ENCODE data around the gene ORAI3. TPM values are rescaled to one million over a fixed set of nuclear protein-coding genes. Genes with fewer than 3 reads are reported as not detected.

The ORAI3 gene
- total RNA-seq, 3 donors from 2014 or later = 20.0 to 40.5 (median 25.9) TPM

- intact Hi-C loops (cut with DNase I; ENCODE audit: low total_unique reads) = no loop called here
- Histone ChIP-seq H3K4me3 (no peak overlapping the region), H3K9me3 (no peaks in the 10 kb centered on the region), H3K27me3 (no peaks in the 10 kb centered on the region), H3K36me3 (no peaks in the 10 kb centered on the region), H3K27ac (no peak overlapping the region), H3K4me1 (peaks cover 0 to 7% of the 10 kb centered on the region in 2 donors)
- no peak for DNase-seq (ENCODE audit: low spot score in 2 of 2)
- TF ChIP-seq CTCF (IDR thresholded peaks at IDR 0.05) (no peak), POLR2A (IDR thresholded peaks at IDR 0.05) (no peak), POLR2AphosphoS5 (IDR thresholded peaks at IDR 0.05) (no peak)
These were observed 52.0 kb downstream of the ORAI3 start for GRCh38 chr16:31000671-31001382.

GRCh38 chr16:31001507-31002249 lies 52.8 kb downstream of the ORAI3 start:
- Histone ChIP-seq H3K27me3 (no peaks in the 10 kb centered on the region), H3K36me3 (no peaks in the 10 kb centered on the region), H3K4me1 (peaks cover 0 to 1% of the 10 kb centered on the region in 2 donors), H3K9me3 (no peaks in the 10 kb centered on the region), H3K4me3 (peak overlapping the region in 2 of 3 donors; percentile 7 to 16), H3K27ac (peak overlapping the region in 1 of 2 donors; percentile 6)
- no peak for DNase-seq (ENCODE audit: low spot score in 2 of 2)
- no peak for TF ChIP-seq POLR2A (IDR thresholded peaks at IDR 0.05)
- no peak for TF ChIP-seq POLR2AphosphoS5 (IDR thresholded peaks at IDR 0.05)
- TF ChIP-seq CTCF (IDR thresholded peaks at IDR 0.05) = no peak
- intact Hi-C loops (cut with DNase I; ENCODE audit: low total_unique reads) = no loop called here

- TF ChIP-seq CTCF (IDR thresholded peaks at IDR 0.05) = no peak
- TF ChIP-seq POLR2A (IDR thresholded peaks at IDR 0.05) = no peak
- no peak for TF ChIP-seq POLR2AphosphoS5 (IDR thresholded peaks at IDR 0.05)
These were observed 53.4 kb downstream of the ORAI3 start for GRCh38 chr16:31002250-31002700.

GRCh38 chr16:31002862-31003341 lies 54.0 kb downstream of the ORAI3 start:
- Histone ChIP-seq H3K9me3 (no peaks in the 10 kb centered on the region), H3K27me3 (no peaks in the 10 kb centered on the region), H3K4me1 (no peaks in the 10 kb centered on the region), H3K27ac (peak overlapping the region; percentile 63), H3K4me3 (no peak overlapping the region), H3K36me3 (no peaks in the 10 kb centered on the region)
- TF ChIP-seq CTCF (IDR thresholded peaks at IDR 0.05) = no peak
- TF ChIP-seq POLR2AphosphoS5 (IDR thresholded peaks at IDR 0.05) = no peak
- TF ChIP-seq POLR2A (IDR thresholded peaks at IDR 0.05) = no peak
- no peak for DNase-seq (ENCODE audit: low spot score in 2 of 2)
- intact Hi-C loops (cut with DNase I; ENCODE audit: low total_unique reads) = no loop called here

More at GRCh38 chr16:31002250-31002700, 53.4 kb downstream of the ORAI3 start:
- no peaks in the 10 kb centered on the region for H3K9me3 ChIP-seq
- H3K36me3 ChIP-seq = no peaks in the 10 kb centered on the region
- intact Hi-C loops (cut with DNase I; ENCODE audit: low total_unique reads) = no loop called here
- peak in 1 of 2 donors; percentile 65 for DNase-seq (ENCODE audit: low spot score in 2 of 2)
- no peaks in the 10 kb centered on the region for H3K4me1 ChIP-seq
- H3K27ac ChIP-seq = peak overlapping the region; percentile 6 to 63
- peak overlapping the region in 2 of 3 donors; percentile 7 to 16 for H3K4me3 ChIP-seq
- no peaks in the 10 kb centered on the region for H3K27me3 ChIP-seq

- TF ChIP-seq CTCF (IDR thresholded peaks at IDR 0.05) = no peak
- TF ChIP-seq POLR2A (IDR thresholded peaks at IDR 0.05) = no peak
- TF ChIP-seq POLR2AphosphoS5 (IDR thresholded peaks at IDR 0.05) = no peak
- H3K27ac ChIP-seq = peak overlapping the region in 1 of 2 donors; percentile 63
- no peak for DNase-seq (ENCODE audit: low spot score in 2 of 2)
- no peaks in the 10 kb centered on the region for H3K36me3 ChIP-seq
- H3K4me3 ChIP-seq = no peak overlapping the region
- intact Hi-C loops (cut with DNase I; ENCODE audit: low total_unique reads) = no loop called here
- H3K9me3 ChIP-seq = no peaks in the 10 kb centered on the region
- no peaks in the 10 kb centered on the region for H3K4me1 ChIP-seq
- H3K27me3 ChIP-seq = no peaks in the 10 kb centered on the region
These were observed 54.9 kb downstream of the ORAI3 start for GRCh38 chr16:31003744-31004143.

Measured in breast epithelium (tissue), 4 donors.